Stimulated activated naive CD8-positive, alpha-beta T cell treated with anti-CD3 and anti-CD28 coated beads, Interleukin-15, amount 100 ng/mL, for 72 hours (primary cell): Measurements from ENCODE around the gene GUCY2C.

ENCODE experiments used
- ATAC-seq: fragments of 150-1000 bp; cut with Tn5 transposase; 2 replicates; pipeline ENCODE4 v1.10.0; 2021; ENCODE audit warnings: mild to moderate bottlenecking, moderate library complexity
- DNase-seq, 2 donors: peaks; one replicate each; pipeline ENCODE4 v3.0.0; 2021 to 2022
- H3K27ac Mint-ChIP-seq, 2 donors: one replicate each; pipeline ENCODE4 v1.8.0; 2022; ENCODE audit warnings: mild to moderate bottlenecking in 2 of 2, mixed read lengths in 2 of 2, moderate library complexity in 2 of 2
- H3K27me3 Mint-ChIP-seq: one replicate; pipeline ENCODE4 v1.8.0; 2022; ENCODE audit warnings: mixed read lengths
- H3K4me1 Mint-ChIP-seq: one replicate; pipeline ENCODE4 v1.8.0; 2022; ENCODE audit warnings: mild to moderate bottlenecking, mixed read lengths
- H3K4me3 Mint-ChIP-seq, 2 donors: one replicate each; pipeline ENCODE4 v1.8.0; 2022; ENCODE audit warnings: mild to moderate bottlenecking in 2 of 2, mixed read lengths in 2 of 2, moderate library complexity in 1 of 2
- H3K9me3 Mint-ChIP-seq, 2 donors: one replicate each; pipeline ENCODE4 v1.8.0; 2022; ENCODE audit warnings: mixed read lengths in 2 of 2

GUCY2C gene

DNA sequence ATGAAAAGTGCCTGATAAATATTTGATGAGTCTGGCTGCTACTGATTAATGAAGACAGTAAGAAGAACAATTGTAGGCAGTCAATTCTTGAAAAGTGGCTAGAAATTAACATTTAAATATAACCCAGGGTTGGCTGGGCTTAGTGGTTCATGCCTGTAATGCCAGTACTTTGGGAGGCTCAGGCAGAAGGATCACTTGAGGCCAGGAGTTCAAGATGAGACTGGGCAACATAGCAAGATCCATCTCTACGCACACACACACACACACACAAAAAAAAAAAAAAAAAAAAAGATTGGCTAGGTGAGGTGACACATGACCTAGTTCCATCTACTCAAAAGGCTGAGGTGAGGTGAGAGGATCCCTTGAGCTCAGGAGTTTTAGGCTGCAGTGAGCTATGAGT, 120.8 kb downstream of the GUCY2C start:
- no peak overlapping the region for H3K4me3 Mint-ChIP-seq
- H3K9me3 Mint-ChIP-seq, result no peaks in the 10 kb centered on the region
- peaks cover 10% of the 10 kb centered on the region for H3K27me3 Mint-ChIP-seq
- DNase-seq (no peak), ATAC-seq (no peak)
- H3K4me1 Mint-ChIP-seq, result peaks cover 14% of the 10 kb centered on the region
- no peak overlapping the region for H3K27ac Mint-ChIP-seq

DNA sequence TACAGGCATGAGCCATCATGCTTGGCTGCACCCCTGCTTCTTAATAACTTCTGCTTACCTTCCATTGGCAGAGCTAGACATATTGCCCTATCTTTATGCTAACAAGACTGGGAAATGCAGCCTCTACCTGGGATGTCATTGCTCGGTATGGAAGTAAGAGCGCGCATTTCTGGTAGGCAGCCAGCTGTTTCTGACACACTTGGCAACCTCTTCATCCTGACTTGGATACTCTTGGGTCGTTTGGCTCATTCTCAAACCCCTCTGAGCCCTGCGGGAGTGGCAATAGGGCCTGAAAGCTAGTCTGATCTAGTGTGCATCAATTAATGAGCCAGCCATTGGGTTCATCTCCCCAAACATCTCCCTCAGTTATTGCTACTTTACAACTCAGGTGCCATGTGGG, 123.3 kb downstream of the GUCY2C start:
- H3K4me3 Mint-ChIP-seq, result no peak overlapping the region
- ATAC-seq (no peak), DNase-seq (no peak)
- no peak overlapping the region for H3K27ac Mint-ChIP-seq
- no peaks in the 10 kb centered on the region for H3K9me3 Mint-ChIP-seq
- peaks cover 12% of the 10 kb centered on the region for H3K4me1 Mint-ChIP-seq
- peaks cover 26% of the 10 kb centered on the region for H3K27me3 Mint-ChIP-seq

DNA sequence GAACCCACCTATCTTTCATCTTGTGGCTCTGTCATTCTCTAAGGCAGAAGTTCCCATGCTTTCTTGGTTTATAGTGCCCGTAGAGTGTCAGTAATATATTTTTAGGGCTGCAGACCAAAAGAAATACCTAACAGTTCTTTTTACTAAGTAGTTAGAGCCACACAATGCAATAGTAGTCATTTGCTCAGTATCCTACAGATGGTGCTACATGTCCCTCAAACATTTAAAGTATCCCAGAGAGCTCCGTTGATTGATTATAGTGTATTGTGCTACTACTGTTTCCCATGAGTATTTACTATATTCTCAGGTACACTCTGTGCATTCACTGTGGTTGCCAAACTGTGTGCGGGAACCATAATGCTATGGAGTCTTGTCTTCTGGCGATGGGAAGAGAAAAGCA, 124.0 kb downstream of the GUCY2C start:
- no peak overlapping the region for H3K27ac Mint-ChIP-seq
- no peaks in the 10 kb centered on the region for H3K9me3 Mint-ChIP-seq
- H3K4me1 Mint-ChIP-seq, result peaks cover 7% of the 10 kb centered on the region
- ATAC-seq (no peak), DNase-seq (no peak)
- no peak overlapping the region for H3K4me3 Mint-ChIP-seq
- peaks cover 31% of the 10 kb centered on the region for H3K27me3 Mint-ChIP-seq

DNA sequence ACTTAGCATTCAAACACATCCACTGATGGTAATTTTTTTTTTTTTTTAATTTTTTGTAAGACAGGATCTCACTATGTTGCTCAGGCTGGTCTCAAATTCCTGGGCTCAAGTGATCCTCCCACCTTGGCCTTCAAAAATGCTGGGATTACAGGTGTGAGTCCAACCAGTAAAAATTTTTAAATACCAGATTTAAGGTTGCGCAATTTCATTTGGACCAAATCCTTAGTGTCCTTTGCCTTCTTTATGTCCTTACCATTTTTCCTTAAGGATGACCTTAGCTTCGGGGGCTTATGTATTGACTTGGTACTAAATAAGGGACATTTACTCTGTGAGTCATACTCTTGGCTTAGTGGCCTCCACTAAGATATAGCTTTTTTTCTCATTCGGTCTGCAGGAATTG, 124.6 kb downstream of the GUCY2C start:
- Mint-ChIP-seq H3K9me3 (no peaks in the 10 kb centered on the region), H3K4me3 (no peak overlapping the region), H3K27ac (no peak overlapping the region), H3K4me1 (peaks cover 1% of the 10 kb centered on the region), H3K27me3 (peaks cover 31% of the 10 kb centered on the region)
- DNase-seq, result no peak
- no peak for ATAC-seq

DNA sequence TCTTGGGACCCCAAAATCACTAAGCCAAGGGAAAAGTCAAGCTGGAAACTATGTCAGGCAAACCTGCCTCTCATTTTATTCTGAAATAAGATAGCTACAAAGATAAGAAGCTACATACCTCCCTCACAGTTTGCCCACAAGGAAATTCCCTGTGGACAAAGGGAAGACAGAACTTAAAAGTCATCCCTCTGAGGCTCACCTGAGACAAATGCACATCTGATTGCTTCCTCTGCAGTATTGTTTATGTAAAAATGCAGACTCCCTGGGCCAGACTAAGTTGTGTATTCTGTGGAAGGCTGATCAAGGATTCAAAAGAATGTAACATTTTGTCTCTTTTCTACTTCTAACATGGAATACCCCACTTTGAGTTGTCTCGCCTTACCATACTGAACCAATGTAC, 126.2 kb downstream of the GUCY2C start:
- no peak overlapping the region for H3K27ac Mint-ChIP-seq
- DNase-seq (no peak), ATAC-seq (no peak)
- H3K9me3 Mint-ChIP-seq, result no peaks in the 10 kb centered on the region
- H3K4me3 Mint-ChIP-seq, result no peak overlapping the region
- H3K4me1 Mint-ChIP-seq, result no peaks in the 10 kb centered on the region
- peaks cover 42% of the 10 kb centered on the region for H3K27me3 Mint-ChIP-seq

DNA sequence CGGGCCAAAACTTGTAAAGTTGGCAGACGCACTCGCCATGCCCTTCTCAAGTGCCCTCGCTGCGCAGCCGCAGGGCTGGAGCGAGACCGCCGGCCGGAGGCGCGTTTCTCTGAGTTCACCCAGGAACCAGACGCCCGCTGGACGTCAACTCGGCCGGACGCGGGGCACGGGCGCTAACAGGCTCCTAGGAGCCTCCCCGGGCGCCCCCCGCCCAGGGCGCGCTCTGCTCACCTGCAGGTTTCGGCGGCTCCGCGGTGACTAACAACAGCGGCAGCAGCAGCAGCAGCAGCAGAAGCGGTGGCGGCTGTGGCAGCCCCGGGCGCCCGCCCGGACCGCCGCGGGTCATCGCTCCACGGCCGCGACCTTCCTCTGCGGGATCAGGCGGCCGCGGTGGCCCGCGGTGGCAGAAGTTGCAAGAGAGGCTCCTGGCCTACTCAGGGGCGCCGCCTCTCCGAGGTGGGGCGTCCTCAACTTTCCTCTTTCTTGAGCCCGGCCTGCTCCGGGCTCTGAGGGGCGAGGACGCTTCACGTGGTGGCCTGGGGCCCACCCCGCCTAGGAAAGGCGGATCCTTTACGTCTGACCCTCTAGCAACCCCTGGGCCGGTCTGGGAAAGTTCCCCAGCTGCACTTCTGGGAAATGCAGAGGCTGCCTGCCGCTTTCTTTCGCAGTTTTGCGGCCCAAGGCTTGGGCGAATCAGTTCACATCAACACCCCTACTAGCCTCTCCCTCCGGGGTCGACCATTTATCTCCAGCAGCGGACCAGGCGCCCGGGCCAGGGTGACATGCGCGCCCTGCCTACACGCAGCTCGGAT, 128.8 kb downstream of the GUCY2C start, which contains the start of gene PLBD1:
TSS of gene PLBD1 (minus strand) at position 533 of the 812 bp plus-strand sequence. CDS start at position 346, 187 bp downstream.
- Mint-ChIP-seq H3K27ac (no peak within 1 kb of the TSS), H3K4me3 (peak within 1 kb of the TSS; percentile 43 to 52), H3K27me3 (peaks cover 47% of the 10 kb centered on the region), H3K4me1 (no peaks in the 10 kb centered on the region), H3K9me3 (no peaks in the 10 kb centered on the region)
- DNase-seq (peak; percentile 14 to 31), ATAC-seq (peak; percentile 82)

DNA sequence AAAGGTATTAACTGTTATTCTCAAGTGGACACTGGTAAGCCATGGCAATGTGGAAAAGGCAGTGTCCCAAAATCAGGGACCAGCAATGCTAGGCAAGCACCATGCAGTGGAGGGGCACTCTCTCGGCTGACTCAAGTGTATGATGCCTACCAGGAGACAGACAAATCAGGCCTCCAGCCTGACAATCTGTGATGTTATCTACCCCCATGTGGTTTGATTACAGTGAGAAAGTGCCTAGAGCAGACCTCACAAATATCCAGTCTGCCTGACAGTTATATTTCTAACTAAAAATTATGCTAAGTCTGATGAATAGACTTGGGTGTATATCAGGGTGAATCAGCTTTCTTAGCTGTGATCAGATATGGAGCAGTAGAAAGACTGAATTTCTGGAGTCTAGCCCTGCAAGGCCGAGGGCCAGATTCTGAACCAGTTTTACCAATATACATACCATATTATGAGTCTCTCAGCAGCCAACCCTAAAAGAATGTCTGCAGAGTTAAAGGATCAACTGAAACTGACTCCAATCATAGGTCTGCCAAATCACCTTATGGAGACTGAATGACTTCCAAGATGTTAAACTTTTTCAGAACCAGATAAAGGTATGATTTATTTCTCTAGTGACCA, 132.0 kb downstream of the GUCY2C start:
- ATAC-seq, result no peak
- H3K27ac Mint-ChIP-seq, result no peak overlapping the region

DNA sequence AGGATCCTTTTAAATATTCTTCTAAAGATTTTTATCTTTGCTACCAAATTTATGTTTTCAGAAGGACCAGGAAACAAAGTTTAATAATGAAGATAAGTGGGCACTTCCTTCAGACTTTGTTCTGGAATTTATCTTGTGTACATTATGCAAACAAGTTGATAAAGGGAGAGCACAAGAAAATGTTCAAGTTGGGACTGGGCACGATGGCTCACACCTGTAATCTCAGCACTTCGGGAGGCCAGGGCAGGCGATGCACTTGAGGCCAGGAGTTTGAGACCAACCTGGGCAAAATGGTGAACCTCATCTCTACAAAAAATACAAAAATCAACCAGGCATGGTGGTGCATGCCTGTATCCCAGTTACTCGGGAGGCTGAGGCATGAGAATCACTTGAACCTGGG, 133.4 kb downstream of the GUCY2C start:
- Mint-ChIP-seq H3K27ac (no peak overlapping the region), H3K9me3 (no peaks in the 10 kb centered on the region), H3K4me3 (no peak overlapping the region), H3K27me3 (peaks cover 20% of the 10 kb centered on the region), H3K4me1 (peaks cover 17% of the 10 kb centered on the region)
- no peak for DNase-seq
- ATAC-seq, result no peak

More for the DNA sequence above, 132.0 kb downstream of the GUCY2C start:
- Mint-ChIP-seq H3K4me3 (no peak overlapping the region), H3K9me3 (no peaks in the 10 kb centered on the region), H3K27me3 (peaks cover 32% of the 10 kb centered on the region), H3K4me1 (peaks cover 10% of the 10 kb centered on the region)
- DNase-seq, result no peak
